NCI-H1436 (cell line): ENCODE data around the gene RNF138.
"Not testable (repeated sequence)": the region's sequence is repeated elsewhere in the genome, so short reads cannot be mapped to it uniquely, and the experiment has no call there.

Experiments used
- DNase-seq: peaks from one replicate; lab custom pipeline; 2025; lab: John Stamatoyannopoulos, UW

The RNF138 gene

GRCh38 chr18:32095192-32095899, 3.7 kb downstream of the RNF138 start:
- no peak for DNase-seq

GRCh38 chr18:32095900-32096229, 4.2 kb downstream of the RNF138 start:
- DNase-seq: no peak

DNA sequence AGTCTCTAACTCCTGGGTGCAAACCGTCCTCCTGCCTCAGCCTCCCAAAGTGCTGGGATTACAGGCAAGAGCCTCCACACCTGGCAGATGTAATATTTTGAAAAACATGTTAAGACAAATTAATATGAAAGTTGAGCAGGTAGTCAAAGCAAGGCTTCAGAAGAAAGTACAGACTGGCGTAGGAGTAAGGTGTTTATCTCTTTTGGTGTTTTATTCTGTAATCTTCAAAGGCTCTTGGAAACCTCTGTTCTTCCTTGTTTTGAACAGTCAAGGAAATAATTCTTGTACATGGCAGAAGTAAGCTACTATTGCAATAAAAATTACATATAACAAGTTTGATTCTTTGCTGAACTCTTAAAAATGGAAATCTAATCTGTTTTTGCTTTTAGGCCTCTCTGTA, 5.3 kb downstream of the RNF138 start:
- no peak for DNase-seq

GRCh38 chr18:32104516-32104915, 12.8 kb downstream of the RNF138 start:
- DNase-seq: no peak

GRCh38 chr18:32110005-32110404, 18.3 kb downstream of the RNF138 start:
- no peak for DNase-seq

- DNase-seq: no peak
These were observed 20.0 kb downstream of the RNF138 start for GRCh38 chr18:32111706-32112105.

GRCh38 chr18:32112826-32113225, 21.2 kb downstream of the RNF138 start:
- no peak for DNase-seq

- DNase-seq: no peak
These were observed 22.7 kb downstream of the RNF138 start for GRCh38 chr18:32114293-32114942.

- no peak for DNase-seq
These were observed 30.4 kb downstream of the RNF138 start for GRCh38 chr18:32122039-32122438.

DNA sequence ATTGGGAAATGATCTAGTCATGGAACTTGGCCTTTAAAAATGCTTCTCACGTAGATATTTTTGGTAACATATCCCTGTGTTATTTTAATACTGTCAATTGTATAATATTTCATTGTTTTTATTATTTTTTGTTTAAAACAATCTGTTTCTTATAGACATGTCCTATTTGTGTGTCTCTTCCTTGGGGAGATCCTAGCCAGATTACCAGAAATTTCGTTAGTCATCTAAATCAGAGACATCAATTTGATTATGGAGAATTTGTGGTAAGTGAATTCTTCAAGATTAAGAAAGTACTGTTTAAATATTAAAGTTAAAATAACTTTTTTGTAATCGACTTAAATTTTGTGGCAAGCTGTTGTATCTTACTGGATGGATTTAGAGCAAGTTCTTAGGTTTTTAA, 34.9 kb downstream of the RNF138 start:
- no peak for DNase-seq

DNA sequence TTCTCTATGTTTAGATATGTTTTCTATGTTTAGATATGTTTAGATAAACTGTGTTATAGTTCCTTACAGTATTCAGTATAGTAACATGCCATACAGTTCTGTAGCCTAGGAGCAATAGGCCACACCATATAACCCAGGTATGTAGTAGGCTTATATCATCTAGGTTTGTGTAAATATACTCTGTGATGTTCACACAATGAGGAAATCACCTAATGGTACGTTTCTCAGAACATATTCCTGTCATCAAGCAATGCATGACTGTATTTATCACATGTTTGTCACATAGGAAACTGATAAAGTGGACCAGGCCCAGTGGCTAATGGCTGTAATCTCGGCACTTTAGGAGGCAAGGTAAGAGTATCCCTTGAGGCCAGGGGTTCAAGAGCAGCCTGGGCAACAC, 44.0 kb downstream of the RNF138 start:
- no peak for DNase-seq

- DNase-seq: no peak
These were observed 46.8 kb downstream of the RNF138 start for GRCh38 chr18:32138332-32138982.

DNA sequence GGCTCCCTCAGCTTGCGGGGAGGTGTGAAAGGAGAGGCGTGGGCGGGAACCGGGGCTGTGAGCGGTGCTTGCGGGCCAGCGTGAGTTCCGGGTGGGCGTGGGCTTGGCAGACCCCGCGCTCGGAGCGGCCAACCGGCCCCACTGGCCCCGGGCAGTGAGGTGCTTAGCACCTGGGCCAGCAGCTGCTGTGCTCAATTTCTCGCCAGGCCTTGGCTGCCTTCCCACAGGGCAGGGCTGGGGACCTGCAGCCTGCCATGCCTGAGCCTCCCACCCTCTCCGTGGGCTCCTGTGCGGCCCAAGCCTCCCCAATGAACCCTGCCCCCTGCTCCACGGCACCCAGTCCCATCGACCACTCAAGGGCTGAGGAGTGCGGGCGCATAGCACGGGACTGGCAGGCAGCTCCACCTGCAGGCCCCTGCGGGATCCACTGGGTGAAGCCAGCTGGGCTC, 48.2 kb downstream of the RNF138 start:
- DNase-seq: no peak

DNA sequence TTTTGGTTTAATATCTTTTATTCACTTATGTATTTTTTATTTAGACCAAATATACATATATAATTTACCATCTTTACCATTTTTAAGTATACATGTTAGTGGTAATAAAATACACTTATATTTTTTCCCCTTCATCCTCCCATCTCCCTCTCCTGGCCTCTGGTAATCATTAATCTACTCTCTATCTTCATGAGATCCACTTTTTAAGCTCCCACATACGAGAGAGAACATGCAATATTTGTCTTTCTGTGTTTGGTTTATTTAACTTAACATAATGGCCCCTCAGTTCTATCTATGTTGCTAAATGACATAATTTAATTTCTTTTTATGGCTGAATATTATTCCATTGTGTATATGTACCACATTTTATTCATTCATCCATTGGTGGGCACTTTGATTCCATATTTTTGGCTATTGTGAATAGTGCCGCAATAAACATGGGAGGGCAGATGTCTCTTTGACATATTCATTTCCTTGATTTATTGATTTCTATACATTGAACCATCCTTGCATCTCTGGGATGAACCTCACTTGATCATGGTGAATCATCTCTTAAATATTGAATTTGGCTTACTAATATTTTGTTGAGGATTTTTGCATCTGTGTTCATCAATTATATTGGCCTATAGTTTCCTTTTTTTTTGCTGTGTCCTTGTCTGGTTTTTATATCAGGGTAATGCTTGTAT, 56.7 kb downstream of the RNF138 start:
- no peak for DNase-seq

DNA sequence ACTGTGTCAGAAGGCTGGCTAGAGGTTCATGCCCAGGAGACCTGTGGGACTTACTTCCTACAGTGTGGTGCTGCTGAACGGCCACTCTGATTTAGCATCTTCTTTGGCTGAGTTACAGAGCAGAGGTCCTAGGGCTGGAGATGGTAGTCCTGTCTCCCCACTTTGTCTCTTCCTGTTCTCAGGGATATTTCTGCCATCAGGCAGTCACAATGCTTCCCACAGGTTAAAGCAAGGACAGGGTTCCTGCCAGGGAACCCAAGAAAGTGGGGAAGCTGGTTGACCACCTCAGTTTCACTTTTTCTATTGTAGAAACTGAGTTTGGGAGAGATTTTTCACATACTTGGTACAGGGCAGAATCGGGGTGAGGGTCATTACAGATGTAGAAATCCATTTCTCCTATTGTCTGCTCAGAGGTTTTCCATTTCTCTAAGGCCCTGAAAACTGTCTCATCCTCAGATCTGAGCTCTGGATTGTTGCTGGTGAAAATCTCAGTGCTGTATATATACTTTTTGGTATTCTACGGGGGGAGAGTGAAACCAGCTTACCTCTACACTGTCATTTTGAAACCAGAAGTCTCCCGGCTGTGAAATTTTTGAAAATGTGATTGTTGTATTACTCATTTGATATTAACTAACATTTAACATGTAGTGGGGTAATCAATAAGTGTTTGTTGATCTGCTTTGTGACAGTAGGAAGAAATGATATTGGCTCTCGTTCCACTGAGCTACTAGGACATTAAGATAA, 61.2 kb downstream of the RNF138 start:
- no peak for DNase-seq

- no peak for DNase-seq
These were observed 65.2 kb downstream of the RNF138 start for GRCh38 chr18:32156855-32157254.

DNA sequence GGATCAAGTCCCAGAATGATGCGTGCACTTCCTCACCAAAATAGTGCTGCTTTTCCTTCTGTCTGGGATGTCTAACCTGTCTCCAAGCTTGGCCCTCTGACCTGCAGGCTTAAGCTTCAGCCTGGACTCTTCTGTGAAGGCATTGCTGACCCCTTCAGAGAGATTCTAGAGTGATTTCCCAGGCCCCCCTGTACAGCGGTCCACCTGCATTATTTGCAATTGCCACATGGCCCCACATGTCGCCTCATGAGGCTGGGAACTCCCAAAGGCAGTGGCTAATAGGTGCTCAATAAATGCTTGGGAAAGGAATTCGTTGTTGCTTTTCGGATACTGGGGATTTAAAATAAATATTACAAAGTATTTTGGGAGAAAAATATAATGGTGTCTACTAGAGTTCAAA, 65.9 kb downstream of the RNF138 start:
- no peak for DNase-seq

GRCh38 chr18:32158108-32158624, 66.5 kb downstream of the RNF138 start:
- peak; percentile 92 for DNase-seq

DNA sequence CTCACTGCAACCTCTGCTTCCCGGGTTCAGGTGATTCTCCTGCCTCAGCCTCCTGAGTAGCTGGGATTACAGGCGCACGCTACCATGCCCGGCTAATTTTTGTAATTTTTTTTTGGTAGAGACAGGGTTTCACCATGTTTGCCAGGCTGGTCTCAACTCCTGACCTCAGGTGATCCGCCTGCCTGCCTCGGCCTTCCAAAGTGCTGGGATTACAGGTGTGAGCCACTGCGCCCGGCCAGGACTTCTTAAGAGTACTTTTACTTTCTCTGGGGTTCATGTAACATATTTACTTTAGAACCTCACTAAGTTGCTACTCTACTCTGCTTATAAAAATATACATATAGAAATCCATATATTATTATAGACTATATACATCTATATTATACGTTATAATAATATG, 67.0 kb downstream of the RNF138 start:
- DNase-seq: not testable (repeated sequence)

- DNase-seq: no peak
These were observed 68.9 kb downstream of the RNF138 start for GRCh38 chr18:32160547-32160946.

- no peak for DNase-seq
These were observed 76.5 kb downstream of the RNF138 start for GRCh38 chr18:32167980-32168730.
